GM19468 (cell line): ENCODE data around the gene ATP5PD.
A peak's percentile ranks its signal among the peaks of the same experiment; 100 is the strongest.

Experiments
- ATAC-seq: cut with Tn5 transposase; IDR thresholded peaks from one replicate; pipeline ENCODE4 v1.9.1; 2021; ENCODE audit warnings: mild to moderate bottlenecking, moderate library complexity, moderate number of reproducible peaks; ENCODE audit not compliant: unreplicated experiment; ENCODE audit errors: extremely low read depth

The ATP5PD gene

DNA sequence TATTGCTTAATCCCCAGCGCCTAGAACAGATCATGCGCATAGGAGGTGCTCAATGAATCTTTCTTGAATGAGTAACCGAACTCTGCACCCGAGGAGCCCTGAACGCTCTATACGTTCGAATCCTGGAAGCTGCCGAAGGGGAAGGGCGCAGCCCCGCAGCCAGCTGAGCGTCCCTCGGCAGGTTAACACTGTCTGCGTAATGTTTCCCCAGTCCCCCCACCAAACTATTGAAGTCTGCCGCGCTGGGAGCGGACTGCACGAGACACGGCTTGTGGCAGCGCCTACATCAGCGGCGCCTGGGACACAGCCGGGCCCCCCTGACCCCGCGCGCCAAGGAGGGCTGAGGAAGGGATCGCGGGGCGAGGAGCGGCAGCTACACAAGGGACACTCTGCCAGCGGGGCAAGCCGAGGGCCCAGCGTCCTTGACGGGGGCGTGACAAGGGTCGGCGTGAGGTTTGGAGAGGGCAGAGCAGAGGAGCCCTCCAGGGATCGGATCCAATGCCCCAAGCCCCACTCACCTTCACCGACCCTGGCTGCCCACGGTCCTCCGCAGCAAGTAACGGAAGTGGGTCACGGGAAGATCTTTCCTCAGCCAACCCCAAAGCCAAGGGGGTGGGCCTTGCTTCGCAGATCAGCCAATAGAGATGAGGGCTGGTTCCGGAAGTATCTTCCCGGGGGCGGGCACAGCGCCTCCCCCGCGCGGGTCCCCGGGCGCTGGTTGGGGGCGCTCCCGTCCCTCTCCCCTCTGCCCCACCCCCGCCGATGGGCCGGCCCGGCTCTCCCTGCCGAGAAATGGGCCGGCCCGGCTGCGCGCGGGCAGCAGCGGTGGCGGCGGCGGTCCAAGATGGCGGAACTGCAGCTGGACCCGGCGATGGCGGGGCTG is at the start of gene ATP5PD, which contains the start of gene KCTD2:
Gene ATP5PD, minus strand, starts transcription at position 563 of the 883 bp plus-strand sequence. CDS start 4,319 bp downstream, outside the sequence.
Gene KCTD2, plus strand, starts transcription at position 819 of the 883 bp plus-strand sequence. Its CDS starts 26 bp downstream, at position 845.
- peak; percentile 91 for ATAC-seq

DNA sequence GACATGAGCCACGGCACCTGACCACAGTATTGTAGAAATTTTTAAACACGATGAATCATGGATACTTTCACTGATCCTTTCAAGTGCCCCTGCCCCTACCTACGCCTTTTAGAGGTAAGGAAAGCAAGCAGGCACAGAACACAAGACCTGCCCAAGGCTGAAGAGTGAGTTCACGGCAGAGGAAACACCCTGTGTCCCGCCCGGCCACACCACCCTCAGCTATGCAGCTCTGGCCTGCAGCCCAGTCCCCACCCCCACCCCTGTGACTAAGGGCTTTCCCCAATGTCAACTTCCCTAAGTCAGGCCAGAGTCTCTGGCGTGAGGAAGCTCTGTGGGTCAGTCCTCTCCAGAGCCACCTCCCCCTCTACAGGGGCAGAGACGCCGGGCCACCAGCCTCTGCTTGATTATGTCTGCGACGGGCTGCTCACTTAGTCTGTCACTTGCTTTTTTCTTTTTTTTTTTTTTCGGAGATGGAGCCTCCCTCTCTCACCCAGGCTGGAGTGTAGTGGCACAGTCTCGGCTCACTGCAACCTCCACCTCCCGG is 49.4 kb upstream of the ATP5PD start:
- ATAC-seq = no peak

DNA sequence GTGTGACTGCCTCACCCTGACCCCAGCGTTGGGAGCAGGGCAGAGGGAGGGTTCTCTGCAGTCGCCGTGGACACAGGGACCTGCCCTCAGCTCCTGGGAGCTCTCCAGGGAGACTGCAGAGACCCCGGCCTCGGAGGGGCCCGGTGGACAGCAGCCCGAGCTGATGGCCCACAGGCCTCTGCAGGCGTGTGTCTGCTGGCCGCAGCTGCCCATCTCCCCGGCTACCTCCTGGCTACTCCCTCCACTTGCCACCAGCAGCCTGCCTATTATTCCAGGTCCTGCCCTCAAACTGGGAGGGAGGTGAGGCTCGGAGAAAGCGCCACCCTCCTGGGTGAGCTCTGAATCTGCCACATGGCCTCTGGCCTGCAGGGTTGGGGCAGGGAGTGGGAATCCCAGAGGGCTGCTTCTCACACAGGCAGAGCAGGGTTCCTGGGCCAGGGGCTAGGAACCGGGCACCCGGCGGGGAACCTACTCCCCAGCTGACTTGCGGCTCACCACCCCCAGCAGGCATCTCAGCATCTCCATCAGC is 48.2 kb upstream of the ATP5PD start:
- ATAC-seq = no peak

- ATAC-seq = no peak
Observed at GRCh38 chr17:75093548-75094158, 46.9 kb upstream of the ATP5PD start.

- ATAC-seq = no peak
Observed at GRCh38 chr17:75091855-75092327, 45.1 kb upstream of the ATP5PD start.

DNA sequence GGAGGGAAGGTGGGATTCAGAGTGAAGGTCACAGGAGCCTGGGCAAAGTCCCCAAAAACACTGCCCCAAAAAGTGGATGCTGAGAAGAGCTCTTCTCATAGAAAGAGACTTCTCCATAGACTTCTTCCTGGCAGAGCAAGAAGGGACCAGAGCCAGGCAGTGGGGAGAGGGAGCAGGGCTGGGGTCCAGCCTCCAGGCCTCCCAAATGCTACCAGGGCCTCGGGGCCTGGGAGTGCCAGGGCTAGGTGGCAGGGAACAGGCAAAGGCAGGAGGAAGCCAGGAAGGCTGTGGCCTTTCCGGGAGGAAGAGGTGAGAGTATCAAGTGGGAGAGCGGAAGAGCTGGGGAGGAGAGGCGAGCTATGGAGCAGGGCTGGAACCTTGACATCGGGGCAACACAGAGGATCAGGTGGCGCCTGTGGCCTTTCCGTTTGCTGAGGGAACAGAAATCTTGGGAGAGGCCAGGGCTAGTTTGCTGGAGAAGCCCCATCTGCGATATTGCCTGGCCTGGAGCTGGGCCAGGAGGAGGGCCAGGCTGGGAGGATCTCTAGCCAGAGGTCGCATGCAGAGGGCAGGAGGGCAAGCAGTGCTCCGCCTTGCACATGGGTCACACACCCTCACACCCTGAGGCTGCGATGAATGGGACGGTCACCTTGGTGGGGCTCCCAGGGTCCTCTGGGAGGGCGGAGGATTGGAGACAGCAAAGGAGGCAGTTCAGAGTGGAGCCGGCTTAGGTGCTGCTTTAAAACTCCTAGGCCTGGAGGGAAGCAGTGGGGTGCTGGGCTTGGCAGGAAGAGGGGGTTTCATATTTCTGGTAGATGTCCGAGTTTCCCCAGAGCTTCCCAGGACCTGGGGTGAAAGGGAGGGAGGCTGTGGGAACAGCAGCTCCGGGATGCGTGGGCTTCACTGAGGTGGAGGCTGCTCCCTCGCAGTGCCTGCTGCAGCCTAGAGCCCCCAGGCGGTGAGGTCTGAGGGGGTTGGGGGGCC is 44.4 kb upstream of the ATP5PD start:
- ATAC-seq = no peak

- ATAC-seq = no peak
Observed at GRCh38 chr17:75088465-75089417, 42.0 kb upstream of the ATP5PD start.

GRCh38 chr17:75087558-75088453 is 41.0 kb upstream of the ATP5PD start, which contains the start of gene SLC16A5:
SLC16A5 (plus strand) TSS chr17:75087954; CDS start chr17:75093637, 5,683 bp downstream.
- no peak for ATAC-seq

DNA sequence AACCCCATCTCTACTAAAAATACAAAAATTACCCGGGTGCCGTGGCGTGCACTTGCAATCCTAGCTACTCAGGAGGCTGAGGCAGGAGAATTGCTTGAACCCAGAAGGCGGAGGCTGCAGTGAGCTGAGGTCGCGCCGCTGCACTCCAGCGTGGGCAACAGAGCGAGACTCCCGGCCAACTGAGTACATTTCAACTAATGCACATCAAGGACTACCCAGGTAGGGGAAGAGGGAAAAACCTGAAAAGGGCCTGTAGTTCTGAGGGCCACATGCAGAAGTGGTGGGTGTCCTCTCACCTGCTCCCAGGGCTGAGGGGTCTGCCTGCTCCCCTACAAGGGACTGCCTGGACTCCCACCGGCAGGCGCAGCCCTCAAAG is 40.4 kb upstream of the ATP5PD start:
- no peak for ATAC-seq

DNA sequence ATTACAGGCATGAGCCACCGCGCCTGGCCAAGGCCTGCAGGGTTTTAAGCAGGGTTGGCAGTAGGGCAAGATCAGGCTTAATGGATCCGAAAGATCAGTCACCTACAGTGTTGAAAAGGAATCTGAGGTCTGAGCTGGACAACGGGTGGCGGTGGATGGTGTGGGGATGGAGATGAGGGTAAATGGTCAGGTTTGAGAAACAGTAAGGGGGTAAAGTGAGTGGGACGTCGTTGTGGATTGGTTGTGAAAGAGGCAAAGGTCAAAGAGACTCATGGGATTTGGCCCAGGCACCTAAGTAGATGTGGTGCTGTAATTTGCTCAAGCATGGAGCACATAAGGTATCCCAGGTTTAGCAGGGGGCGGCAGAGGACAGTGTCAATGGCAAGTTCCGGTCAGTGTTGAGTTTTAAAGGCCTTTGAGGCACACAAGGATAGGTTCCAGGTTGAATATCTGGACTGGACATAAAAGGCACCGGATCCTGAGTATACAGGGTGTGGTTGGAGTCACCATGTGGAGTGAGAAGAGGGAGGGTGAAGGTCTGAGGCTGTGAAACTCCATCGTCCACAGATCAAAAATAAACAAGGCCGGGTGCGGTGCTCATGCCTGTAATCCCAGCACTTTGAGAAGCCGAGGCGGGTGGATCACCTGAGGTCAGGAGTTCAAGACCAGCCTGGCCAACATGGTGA is 39.9 kb upstream of the ATP5PD start:
- no peak for ATAC-seq

DNA sequence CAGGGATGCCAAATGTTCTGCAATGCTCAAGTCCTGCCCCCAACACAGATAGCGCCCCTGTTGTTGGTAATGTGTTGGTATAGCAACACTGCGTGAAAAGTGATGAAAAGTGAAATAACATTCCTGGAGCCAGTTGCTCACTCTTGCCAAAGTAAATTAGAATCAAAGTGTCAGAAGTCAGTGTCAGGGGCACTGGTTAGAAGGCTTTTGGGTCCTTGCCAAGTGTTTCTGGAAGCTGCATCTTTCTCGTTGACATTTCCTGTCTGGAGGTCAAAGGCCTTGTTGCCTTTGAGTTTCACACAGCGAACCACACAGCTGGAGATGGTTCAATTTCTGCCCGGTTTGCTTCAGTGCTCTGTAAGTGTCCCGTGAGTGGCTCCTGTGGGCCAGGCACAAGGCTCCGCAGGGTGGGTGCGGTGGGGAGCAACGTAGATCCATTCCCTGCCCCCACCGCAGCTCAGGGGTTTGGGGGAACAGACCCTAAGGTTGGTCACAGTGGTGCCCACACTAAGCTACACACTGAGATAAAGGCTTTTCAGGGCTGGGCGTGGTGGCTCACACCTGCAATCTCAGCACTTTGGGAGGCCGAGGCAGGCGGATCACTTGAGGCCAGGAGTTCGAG is 37.4 kb upstream of the ATP5PD start:
- no peak for ATAC-seq

DNA sequence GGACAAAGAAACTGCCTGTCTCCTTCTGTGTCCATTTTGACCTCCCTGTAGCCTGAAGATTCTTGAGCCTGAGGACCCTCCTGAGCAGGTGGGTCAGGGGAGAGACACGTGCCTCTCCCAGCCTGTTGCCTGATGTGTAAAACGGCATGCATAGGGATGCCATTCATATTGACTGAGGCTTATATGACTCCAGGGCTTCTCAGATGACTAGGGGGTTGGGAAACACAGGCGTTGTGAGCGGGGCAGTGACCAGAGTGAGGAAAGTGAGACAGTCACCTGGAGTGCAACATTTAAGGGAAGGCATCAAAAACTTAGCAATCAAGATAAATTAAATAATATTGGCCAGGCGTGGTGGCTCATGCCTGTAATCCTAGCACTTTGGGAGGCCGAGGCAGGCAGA is 35.9 kb upstream of the ATP5PD start:
- ATAC-seq = no peak

DNA sequence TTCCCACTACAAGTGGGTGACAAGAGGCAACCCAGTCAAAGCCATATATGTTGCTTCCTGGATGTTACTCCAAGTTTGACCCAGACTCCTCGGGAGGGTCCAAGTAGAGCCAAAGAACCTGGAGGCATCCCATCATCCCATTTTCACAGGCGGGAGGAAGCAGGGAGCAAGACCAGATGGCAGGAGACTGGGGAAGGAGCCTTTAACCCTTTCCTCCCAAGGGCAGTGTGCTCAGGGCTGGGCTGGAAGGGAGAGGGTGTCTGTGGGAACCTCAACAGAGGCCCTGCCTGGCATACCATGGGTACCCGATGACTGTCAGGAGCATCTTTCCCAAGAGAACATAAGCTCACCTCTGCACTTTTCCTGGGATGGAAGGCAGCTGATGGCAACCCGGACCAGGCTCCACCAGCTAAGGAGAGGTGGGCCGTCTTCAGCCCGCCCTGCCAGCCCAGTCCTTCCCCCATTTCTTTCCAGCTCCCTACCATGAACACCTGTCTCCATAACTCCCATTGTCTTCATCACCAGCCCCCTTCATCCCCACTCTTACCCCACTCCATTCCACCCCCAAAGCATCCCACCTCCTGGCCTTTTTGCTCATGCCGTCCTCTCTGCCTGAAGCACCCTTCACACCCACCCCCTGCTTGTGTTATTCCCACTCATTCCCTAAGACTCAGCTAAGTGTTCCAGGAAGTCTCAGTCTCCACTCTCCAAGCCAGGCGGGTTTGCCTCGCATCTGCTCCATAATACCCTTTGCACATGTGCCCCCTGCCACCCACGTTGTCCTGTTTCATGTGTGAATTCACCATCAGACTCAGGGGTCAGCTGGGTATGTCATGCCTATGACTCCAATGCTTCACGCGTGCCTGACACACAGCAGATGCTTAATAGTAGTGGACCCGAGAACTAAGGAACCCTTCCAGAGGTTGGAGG is 35.1 kb upstream of the ATP5PD start:
- ATAC-seq = no peak

- ATAC-seq = no peak
Observed at GRCh38 chr17:75079023-75079373, 32.2 kb upstream of the ATP5PD start.

GRCh38 chr17:75078284-75079022 is 31.7 kb upstream of the ATP5PD start:
- ATAC-seq = peak; percentile 10
